ENCODE results near the gene HIP1. TPM values are rescaled to one million over a fixed set of nuclear protein-coding genes. Genes with fewer than 3 reads are reported as not detected.
A peak's percentile ranks its signal among the peaks of the same experiment; 100 is the strongest.

The HIP1 gene
- total and polyA plus RNA-seq, 2 of the 13 experiments (the other 11 are each of a cell fraction or from before 2014, with no cell fraction given), result 4.5 to 6.2 TPM

DNA sequence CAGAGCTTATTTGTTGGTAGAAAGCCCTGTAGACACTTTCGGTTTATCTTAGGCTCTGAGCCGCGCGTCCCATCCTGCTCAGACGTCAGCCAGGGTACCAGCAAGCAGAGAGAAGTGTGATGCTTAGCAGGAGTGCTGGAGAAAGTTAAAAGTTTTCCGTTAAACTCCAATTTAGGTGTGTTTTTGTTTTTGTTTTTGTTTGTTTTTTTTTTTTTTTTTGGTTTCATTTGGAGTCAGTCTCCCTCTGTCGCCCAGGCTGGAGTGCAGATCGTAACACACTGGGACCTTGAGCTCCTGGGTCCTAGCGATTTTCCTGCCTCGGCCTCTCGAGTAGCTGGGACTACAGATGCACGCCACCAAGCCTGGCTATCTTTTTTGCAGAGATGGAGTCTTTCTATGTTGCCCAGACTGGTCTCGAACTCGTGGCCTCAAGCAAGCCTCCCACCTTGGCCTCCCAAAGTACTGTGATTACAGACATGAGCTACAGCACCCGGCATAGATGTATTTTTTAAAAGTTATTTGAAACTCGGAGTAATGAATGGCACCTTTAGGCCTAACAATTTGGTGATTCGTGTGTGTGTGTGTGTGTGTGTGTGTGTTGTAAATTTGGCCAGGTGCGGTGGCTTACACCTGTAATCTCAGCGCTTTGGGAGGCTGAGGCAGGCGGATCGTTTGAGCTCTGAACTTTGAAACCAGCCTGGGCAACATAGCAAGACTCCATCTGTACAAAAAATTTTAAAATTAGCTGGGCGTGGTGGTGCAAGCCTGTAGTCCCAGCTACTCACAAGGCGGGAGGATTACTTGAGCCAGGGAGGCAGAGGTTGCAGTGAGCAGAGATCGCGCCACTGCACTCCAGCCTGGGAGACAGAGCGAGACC lies 1.3 kb upstream of the HIP1 start (continued):
- TF ChIP-seq ZNF501 (CRISPR knock-in tag; IDR thresholded peaks at IDR 0.05), result 0 out of 2 replicates have a peak, but pooled peaks have one; percentile 17
- no peak for TF ChIP-seq KDM2A (CRISPR knock-in tag; IDR thresholded peaks at IDR 0.05; ENCODE audit: borderline replicate concordance, low read depth)
- 0 out of 2 replicates have a peak, but pooled peaks have one; percentile 2 for TF ChIP-seq PHF21A (CRISPR knock-in tag; IDR thresholded peaks at IDR 0.05)
- TF ChIP-seq TBX2 (CRISPR knock-in tag; IDR thresholded peaks at IDR 0.05; ENCODE audit: borderline replicate concordance), result no peak
- no peak for TF ChIP-seq TIGD3 (CRISPR knock-in tag; IDR thresholded peaks at IDR 0.05; ENCODE audit: borderline replicate concordance)
- TF ChIP-seq ZNF460 (CRISPR knock-in tag; IDR thresholded peaks at IDR 0.05; ENCODE audit: borderline replicate concordance), result peak; percentile 33; the same call in 1 of the 2 replicates
- TF ChIP-seq FLYWCH1 (CRISPR knock-in tag; IDR thresholded peaks at IDR 0.05), result no peak
- no peak for TF ChIP-seq ZNF781 (CRISPR knock-in tag; IDR thresholded peaks at IDR 0.05; ENCODE audit: borderline replicate concordance, not compliant biosample characterization)
- TF ChIP-seq ZFYVE20 (CRISPR knock-in tag; IDR thresholded peaks at IDR 0.05; ENCODE audit: borderline replicate concordance, low read depth), result no peak

Data from HepG2 (cell line).